Mammary epithelial cell (primary cell): Measurements from ENCODE around the gene LTBP4.

Experiments used
- EZH2 ChIP-seq: IDR thresholded peaks from 2 replicates; pipeline ENCODE4 v1.6.1; 2012; ENCODE audit warnings: low read length, inconsistent platforms, borderline replicate concordance
- TF ChIP-seq, protein P1 (sequence below), 2 donors: IDR thresholded peaks in 1 of 2; conservative IDR thresholded peaks in 1 of 2; 2 replicates each; pipeline ENCODE4 v1.5.1; 2011 to 2012; ENCODE audit warnings: inconsistent platforms in 2 of 2, low read length in 2 of 2, mild to moderate bottlenecking in 2 of 2, control low read depth in 1 of 2, low read depth in 1 of 2; ENCODE audit not compliant: insufficient read depth in 1 of 2; ENCODE audit errors: extremely low read depth in 1 of 2

DNA sequence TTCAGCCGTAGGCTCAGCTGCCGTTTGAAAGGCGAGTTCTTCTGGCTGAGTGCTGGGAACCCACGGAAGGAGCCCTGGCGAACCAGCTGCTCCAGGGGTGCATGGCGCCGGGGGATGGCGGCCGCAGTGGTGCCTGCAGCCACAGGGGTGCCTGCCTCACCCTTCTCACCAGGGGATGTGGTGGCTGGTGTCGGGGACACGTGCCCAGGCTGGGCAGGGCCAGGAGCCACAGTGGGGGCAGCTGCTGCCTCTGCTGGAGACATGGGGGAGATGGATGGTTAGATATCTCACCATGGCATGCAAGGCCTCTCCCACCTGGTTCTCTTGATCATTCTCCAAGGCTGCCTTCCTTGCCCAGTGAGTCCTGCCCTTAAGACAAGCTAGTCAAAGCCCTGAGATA lies 72.2 kb downstream of the LTBP4 start:
- TF ChIP-seq, protein P1, sequence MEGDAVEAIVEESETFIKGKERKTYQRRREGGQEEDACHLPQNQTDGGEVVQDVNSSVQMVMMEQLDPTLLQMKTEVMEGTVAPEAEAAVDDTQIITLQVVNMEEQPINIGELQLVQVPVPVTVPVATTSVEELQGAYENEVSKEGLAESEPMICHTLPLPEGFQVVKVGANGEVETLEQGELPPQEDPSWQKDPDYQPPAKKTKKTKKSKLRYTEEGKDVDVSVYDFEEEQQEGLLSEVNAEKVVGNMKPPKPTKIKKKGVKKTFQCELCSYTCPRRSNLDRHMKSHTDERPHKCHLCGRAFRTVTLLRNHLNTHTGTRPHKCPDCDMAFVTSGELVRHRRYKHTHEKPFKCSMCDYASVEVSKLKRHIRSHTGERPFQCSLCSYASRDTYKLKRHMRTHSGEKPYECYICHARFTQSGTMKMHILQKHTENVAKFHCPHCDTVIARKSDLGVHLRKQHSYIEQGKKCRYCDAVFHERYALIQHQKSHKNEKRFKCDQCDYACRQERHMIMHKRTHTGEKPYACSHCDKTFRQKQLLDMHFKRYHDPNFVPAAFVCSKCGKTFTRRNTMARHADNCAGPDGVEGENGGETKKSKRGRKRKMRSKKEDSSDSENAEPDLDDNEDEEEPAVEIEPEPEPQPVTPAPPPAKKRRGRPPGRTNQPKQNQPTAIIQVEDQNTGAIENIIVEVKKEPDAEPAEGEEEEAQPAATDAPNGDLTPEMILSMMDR (conservative IDR thresholded peaks at IDR 0.05 in 1 of 2, IDR thresholded peaks at IDR 0.05 in 1 of 2; ENCODE audit: extremely low read depth in 1 of 2, insufficient read depth in 1 of 2, low read depth in 1 of 2, low read length in 2 of 2): no peak
- no peak for TF ChIP-seq EZH2
